Suppressor macrophage treated with lipopolysaccharide for 1 hour (primary cell): Measurements from ENCODE around the gene CWC27.
A peak's percentile ranks its signal among the peaks of the same experiment; 100 is the strongest.
"Not testable (repeated sequence)": the region's sequence is repeated elsewhere in the genome, so short reads cannot be mapped to it uniquely, and the experiment has no call there.

Source experiments
- DNase-seq, 3 donors: peaks; one replicate each; pipeline ENCODE4 v3.0.0-alpha.2; 2020 to 2022

Gene CWC27

DNA sequence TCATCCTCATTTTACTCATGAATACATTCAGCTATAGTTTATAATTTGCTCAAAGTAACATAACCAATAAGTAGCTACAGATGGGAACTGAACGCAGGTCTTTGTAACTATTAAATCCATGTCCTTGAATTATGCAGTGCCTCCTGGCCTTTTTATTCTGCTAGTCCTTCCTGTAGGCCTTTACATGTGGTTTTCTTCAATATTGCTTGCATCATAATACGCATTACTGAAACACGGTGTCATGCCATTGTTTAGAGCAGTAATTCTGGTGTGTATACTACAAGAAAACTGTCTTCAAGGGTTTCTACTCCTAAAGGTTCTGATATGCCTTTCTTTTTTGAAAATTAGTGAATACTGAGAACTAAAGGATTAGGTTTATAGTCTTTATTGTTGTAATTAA is 20.7 kb downstream of the CWC27 start:
- no peak for DNase-seq

GRCh38 chr5:64790210-64790609 is 21.5 kb downstream of the CWC27 start:
- DNase-seq: no peak

- DNase-seq: no peak
These were observed 23.7 kb downstream of the CWC27 start for GRCh38 chr5:64792469-64792868.

DNA sequence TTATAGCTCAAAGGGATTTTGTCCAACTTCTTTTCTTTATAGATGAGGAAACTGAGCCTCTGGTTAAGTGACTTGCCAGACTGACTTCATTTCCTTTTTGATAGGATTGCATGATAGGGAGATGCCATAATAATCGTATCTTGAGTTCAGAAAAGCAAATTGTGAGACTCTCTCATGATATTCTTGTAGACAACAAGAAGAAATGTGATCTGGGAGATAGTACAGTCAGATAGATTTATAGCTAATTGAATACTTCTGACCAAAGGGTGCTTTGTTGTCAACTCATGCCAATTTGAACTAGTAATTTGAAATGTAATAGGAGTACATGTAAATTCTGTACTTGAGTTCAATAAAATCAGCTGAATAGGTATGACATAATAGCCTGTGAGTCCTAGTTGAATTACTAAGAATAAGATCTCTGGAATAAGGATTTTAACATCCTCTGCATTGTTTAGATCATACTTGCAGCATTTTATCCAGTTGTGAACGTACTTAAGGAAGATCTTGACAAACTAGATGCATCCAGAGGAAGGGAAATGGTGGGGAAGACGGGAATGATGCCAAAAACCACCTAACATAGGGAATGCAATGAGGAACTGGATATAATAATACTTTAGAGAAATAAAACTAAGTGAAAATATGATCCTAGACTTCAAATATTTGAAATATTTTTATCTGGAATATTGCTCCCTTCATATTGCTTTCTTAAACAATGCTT is 25.5 kb downstream of the CWC27 start:
- DNase-seq: peak in 2 of 3 donors; percentile 20 to 24

GRCh38 chr5:64796301-64796700 is 27.6 kb downstream of the CWC27 start:
- no peak for DNase-seq

DNA sequence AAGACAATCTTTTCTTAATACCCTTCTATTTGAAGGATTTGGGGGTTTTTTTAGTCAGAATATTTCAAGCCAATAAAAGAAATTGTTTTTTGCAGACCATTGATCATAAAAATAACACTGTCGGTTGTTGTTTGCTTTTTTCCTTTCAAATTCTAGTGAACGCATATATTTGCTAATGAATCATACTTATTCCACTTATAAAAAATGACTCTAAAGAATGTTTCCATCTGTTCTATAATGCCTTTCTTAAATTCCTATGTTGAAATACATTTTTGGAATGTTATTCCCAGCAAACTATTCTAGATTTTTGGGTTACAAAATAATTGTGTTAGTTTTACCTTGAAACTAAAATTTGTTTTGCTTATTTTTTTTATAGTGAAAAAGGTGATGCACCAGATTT is 32.2 kb downstream of the CWC27 start:
- DNase-seq: no peak

GRCh38 chr5:64806537-64806936 is 37.8 kb downstream of the CWC27 start:
- no peak for DNase-seq

DNA sequence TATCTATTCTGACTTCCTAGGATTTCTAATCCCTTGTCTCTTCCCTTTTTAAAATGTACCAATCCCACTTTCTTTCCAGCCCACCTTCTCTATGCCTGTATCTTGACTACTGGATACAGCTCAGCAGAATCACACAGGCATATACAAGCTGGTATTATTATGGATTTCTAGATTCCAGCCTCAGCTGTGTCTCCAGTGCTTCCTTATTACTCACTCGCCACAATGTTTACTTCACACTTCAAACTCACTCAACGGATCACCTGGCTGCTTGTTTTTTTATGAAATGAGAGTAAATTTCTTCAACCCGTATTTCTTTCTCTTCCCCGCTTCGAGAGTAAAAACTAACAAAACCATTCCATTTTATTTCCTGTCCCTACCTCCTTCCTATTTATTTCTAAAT is 38.8 kb downstream of the CWC27 start:
- no peak for DNase-seq

- peak; percentile 66 to 80 (median 76) for DNase-seq
These were observed 42.4 kb downstream of the CWC27 start for GRCh38 chr5:64811050-64811640.

DNA sequence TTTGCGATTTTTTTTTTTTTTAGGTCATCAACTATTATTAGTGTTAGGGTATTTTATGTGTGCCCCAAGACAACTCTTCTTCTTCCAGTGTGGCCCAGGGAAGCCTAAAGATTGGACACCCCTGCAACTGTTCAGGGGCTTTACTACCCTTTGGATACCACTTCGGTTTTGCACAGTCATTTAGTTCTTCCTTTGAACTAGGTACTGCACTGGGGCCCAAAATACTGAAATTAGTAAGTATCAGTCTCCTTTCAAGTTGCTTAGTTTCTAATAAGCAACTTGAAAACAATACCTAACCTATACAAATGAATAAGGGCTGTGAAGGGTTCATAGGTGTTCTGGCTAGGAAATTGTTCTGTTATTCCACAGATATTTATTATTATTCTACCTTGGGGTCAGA is 45.3 kb downstream of the CWC27 start:
- no peak for DNase-seq

GRCh38 chr5:64818245-64818644 is 49.5 kb downstream of the CWC27 start:
- DNase-seq: no peak

DNA sequence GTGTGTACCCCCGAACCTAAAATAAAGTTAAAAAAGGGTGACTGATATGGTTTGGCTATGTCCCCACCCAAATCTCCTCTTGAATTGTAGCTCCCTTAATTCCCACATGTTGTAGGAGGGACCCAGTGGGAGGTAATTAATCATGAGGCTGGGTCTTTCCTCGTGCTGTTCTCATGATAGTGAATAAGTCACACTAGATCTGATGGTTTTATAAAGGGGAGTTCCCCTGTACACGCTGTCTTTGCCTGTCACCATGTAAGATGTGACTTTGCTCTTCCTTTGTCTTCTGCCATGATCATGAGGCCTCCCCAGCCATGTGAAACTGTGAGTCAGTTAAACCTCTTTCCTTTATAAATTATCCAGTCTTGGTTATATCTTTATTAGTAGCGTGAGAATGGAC is 50.6 kb downstream of the CWC27 start:
- peak; percentile 22 to 52 (median 25) for DNase-seq

DNA sequence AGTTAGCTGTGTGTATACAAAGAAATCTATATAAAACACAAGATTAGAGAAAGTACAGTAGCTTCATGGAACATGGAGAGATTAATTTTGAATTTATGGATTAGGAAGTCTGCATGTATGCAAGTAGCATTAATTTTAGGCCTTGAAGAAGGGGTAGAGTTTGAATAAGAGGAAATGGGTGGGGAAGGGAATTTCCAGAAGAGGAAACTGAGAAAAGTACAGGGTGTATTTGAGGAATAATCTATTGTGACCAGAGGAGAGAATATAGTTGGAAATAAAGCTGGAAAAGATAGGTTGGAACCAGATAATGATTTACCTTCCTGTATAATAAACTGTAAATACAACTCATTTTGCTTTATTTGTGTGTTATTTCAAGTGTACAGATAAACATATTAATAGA is 53.6 kb downstream of the CWC27 start:
- DNase-seq: peak; percentile 48 to 62 (median 58)

GRCh38 chr5:64826541-64826940 is 57.8 kb downstream of the CWC27 start:
- DNase-seq: no peak

DNA sequence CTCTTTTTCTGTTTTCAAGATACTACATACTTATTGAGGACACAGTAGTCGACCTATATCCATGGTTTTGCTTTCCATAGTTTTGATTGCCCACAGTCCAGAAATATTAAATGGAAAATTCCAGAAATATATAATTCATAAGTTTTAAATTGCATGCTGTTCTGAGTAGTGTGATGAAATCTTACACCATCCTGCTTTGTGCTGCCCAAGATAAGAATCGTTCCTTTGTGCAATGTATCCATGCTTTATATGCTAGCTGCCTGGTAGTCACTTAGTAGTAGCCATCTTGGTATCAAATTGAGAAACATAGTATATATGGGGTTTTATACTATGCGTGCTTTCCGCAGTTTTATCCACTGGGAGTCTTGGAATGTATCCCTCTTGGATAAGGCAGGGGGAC is 59.0 kb downstream of the CWC27 start:
- DNase-seq: no peak

DNA sequence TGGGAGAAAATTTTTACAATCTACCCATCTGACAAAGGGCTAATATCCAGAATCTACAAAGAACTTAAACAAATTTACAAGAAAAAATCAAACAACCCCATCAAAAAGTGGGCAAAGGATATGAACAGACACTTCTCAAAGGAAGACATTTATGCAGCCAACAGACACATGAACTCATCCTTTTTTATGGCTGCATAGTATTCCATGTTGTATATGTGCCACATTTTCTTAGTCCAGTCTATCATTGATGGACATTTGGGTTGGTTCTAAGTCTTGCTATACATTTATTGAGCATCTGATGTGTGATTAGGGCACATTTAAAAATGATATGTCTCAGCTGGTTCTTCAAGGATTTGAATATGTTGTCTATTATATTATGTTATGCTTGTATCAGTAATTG is 61.9 kb downstream of the CWC27 start:
- DNase-seq: not testable (repeated sequence)

- no peak for DNase-seq
These were observed 63.3 kb downstream of the CWC27 start for GRCh38 chr5:64831996-64832395.

DNA sequence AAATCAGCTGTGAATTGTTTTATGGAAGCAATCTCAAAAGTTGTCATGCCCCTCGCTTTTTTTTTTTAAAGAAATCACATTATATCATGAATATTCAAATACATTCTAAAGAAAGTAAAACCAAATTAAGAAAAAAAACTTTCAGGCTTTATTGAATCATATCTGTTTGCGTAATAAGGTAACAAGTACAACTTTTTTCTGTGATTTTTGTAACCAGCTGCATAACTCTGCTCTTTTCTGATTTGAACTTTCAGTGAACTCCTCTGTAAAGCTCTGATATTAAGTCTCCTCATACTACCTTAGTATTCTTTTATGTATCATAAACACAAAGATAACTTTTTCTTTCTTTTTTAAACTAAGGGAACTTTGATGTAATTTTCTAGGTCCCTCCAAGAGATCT is 65.3 kb downstream of the CWC27 start:
- DNase-seq: no peak

GRCh38 chr5:64834611-64835010 is 65.9 kb downstream of the CWC27 start:
- DNase-seq: no peak

DNA sequence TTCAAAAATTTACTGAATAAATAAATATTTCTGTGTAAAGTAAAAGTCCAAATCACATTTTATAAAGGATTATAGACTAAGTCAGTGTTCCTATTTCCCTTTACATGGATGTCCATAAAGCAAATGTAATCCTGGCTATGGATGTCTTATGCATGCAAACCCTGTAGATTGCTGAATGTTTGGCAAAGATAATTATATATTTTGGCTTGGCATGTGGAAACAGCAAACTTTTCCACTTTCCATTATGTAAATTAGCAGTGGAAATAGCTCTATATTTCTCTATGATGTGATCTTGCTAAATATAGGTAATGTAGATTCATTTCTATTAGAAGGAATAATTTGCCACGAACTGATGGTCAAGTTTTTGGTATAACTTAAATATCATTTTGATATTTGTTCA is 66.5 kb downstream of the CWC27 start:
- DNase-seq: no peak

DNA sequence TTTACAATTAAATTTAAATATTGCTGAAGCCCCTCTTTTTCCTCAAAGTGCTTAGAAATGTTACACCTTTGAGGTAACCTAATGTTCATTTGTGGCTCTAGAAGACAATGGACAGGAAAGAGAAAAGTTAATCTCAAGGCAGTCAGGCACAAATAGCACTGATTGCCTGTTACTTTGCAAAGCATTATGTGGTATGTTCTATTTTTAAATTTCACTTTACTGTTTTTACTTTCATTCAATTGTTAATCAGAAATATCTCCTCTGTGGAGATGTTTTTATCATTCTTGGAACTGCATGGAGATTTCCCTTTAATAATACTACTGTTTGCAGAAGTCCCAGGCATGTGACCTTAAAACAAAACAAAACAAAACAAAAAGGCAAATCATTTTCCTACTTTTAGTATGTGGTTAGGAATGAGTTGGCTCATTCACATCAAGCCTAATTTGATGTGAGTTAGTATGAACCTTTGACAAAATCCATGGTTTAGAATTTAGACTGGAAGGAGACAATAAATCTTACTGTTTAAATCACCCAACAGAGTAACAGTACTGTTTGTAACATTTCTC is 67.5 kb downstream of the CWC27 start:
- DNase-seq: no peak

- DNase-seq: no peak
These were observed 68.1 kb downstream of the CWC27 start for GRCh38 chr5:64836786-64837185.

DNA sequence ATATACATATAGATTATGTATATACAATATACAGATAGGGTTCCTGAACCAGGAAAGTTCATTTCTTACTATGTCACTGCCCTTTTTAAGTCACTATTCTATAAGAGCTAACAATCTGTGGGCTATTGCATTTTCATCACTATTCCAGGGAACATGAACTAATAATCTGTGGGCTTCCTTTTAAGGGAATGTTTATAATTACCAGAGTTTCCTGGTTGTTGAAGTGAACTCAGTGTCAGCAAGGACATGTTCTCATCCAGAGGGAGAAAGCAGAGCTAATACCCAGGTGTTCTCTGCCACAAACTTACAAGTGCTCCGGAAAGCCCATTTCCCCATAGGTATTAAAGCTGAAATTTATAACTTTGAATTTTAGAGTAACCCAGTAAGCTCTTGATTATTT is 69.6 kb downstream of the CWC27 start:
- no peak for DNase-seq

GRCh38 chr5:64838803-64839202 is 70.1 kb downstream of the CWC27 start:
- no peak for DNase-seq

- DNase-seq: no peak
These were observed 71.2 kb downstream of the CWC27 start for GRCh38 chr5:64839936-64840335.
